Medulla oblongata (tissue), 1 donor: ENCODE data around the gene ANKRD13B.
A peak's percentile ranks its signal among the peaks of the same experiment; 100 is the strongest.

Experiments used
- DNase-seq: peaks from one replicate; pipeline ENCODE4 v3.0.0-alpha.2; 2015; ENCODE audit errors: extremely low spot score

The ANKRD13B gene

GRCh38 chr17:29616300-29617048 lies 23.5 kb downstream of the ANKRD13B start:
- no peak for DNase-seq

GRCh38 chr17:29617125-29617480 lies 24.2 kb downstream of the ANKRD13B start:
- peak; percentile 81 for DNase-seq

- peak; percentile 87 for DNase-seq
Measured at GRCh38 chr17:29617481-29618271, 24.7 kb downstream of the ANKRD13B start.

- no peak for DNase-seq
Measured at GRCh38 chr17:29618272-29619065, 25.5 kb downstream of the ANKRD13B start.

- no peak for DNase-seq
Measured at GRCh38 chr17:29619251-29619650, 26.3 kb downstream of the ANKRD13B start.

GRCh38 chr17:29620271-29620670 lies 27.3 kb downstream of the ANKRD13B start:
- DNase-seq = no peak

- DNase-seq = no peak
Measured at GRCh38 chr17:29620779-29621500, 28.0 kb downstream of the ANKRD13B start.

- no peak for DNase-seq
Measured at GRCh38 chr17:29621751-29622194, 28.8 kb downstream of the ANKRD13B start.

GRCh38 chr17:29622337-29623282 lies 29.7 kb downstream of the ANKRD13B start, which contains the start of gene CORO6:
Gene CORO6 (minus strand): TSS chr17:29622912. CDS start chr17:29621421, 1,491 bp downstream.
- peak; percentile 66 for DNase-seq

- DNase-seq = peak; percentile 1
Measured at GRCh38 chr17:29623283-29623647, 30.3 kb downstream of the ANKRD13B start.

- DNase-seq = no peak
Measured at GRCh38 chr17:29624586-29624985, 31.7 kb downstream of the ANKRD13B start.

GRCh38 chr17:29625037-29625750 lies 32.3 kb downstream of the ANKRD13B start:
- peak; percentile 73 for DNase-seq

GRCh38 chr17:29627951-29628350 lies 35.0 kb downstream of the ANKRD13B start:
- no peak for DNase-seq

- no peak for DNase-seq
Measured at GRCh38 chr17:29628644-29629043, 35.7 kb downstream of the ANKRD13B start.

- no peak for DNase-seq
Measured at GRCh38 chr17:29629839-29630238, 36.9 kb downstream of the ANKRD13B start.

- DNase-seq = no peak
Measured at GRCh38 chr17:29630630-29631193, 37.8 kb downstream of the ANKRD13B start.

GRCh38 chr17:29633886-29634285 lies 41.0 kb downstream of the ANKRD13B start:
- no peak for DNase-seq

- no peak for DNase-seq
Measured at GRCh38 chr17:29640413-29640812, 47.5 kb downstream of the ANKRD13B start.

- DNase-seq = no peak
Measured at GRCh38 chr17:29640981-29641642, 48.2 kb downstream of the ANKRD13B start.
